ENCODE data around the gene PTPRR. TPM values are rescaled to one million over a fixed set of nuclear protein-coding genes. Genes with fewer than 3 reads are reported as not detected.

PTPRR gene
- total and polyA plus RNA-seq, 2 donors (not counting 1 experiment from before 2014, with no cell fraction given): 0.44 to 0.50 TPM

DNA sequence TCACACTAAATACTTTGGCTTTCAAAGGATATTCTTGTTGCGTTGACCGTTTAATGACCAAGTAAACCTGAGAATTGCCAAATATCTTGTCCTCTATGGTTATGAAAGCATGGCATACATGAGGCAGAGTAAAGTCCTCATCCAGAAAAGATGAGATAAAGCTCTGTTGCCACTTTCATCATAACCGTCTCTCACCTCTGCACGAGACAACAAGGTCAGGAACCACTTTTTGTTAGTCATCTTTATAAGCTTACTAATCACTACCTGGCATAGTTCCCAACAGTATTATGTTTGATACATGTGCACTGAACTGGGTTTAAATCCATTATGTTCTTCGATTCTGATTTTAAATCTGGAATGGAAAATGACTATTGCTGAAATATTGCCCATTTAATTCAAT is 314.6 kb downstream of the PTPRR start:
- Histone ChIP-seq H3K27ac (ENCODE audit: insufficient read depth, low read length) (no peak overlapping the region), H3K79me2 (ENCODE audit: control insufficient read depth, insufficient read depth, low read length) (no peaks in the 10 kb centered on the region), H4K20me1 (ENCODE audit: control insufficient read depth, extremely low read depth, insufficient read depth, low read length) (no peaks in the 10 kb centered on the region), H3K27me3 (ENCODE audit: control insufficient read depth, insufficient read depth, low read length) (no peaks in the 10 kb centered on the region), H3K9ac (ENCODE audit: insufficient read depth, low read length) (no peak overlapping the region), H3K36me3 (ENCODE audit: control insufficient read depth, insufficient read depth, low read length) (no peaks in the 10 kb centered on the region), H3K4me1 (ENCODE audit: control insufficient read depth, extremely low read depth, insufficient read depth, low read length) (no peaks in the 10 kb centered on the region), H2AFZ (ENCODE audit: low read length) (no peak overlapping the region), H3K9me3 (ENCODE audit: control insufficient read depth, insufficient read depth, low read depth, low read length) (no peaks in the 10 kb centered on the region), H3K4me2 (ENCODE audit: extremely low read depth, insufficient read depth, low read length) (no peak overlapping the region), H3K4me3 (replicated peaks in 1 of 4; ENCODE audit: control extremely low read depth in 1 of 4, insufficient read depth in 1 of 4, low read depth in 3 of 4, low read length in 4 of 4) (no peak overlapping the region)
- TF ChIP-seq, protein P1, sequence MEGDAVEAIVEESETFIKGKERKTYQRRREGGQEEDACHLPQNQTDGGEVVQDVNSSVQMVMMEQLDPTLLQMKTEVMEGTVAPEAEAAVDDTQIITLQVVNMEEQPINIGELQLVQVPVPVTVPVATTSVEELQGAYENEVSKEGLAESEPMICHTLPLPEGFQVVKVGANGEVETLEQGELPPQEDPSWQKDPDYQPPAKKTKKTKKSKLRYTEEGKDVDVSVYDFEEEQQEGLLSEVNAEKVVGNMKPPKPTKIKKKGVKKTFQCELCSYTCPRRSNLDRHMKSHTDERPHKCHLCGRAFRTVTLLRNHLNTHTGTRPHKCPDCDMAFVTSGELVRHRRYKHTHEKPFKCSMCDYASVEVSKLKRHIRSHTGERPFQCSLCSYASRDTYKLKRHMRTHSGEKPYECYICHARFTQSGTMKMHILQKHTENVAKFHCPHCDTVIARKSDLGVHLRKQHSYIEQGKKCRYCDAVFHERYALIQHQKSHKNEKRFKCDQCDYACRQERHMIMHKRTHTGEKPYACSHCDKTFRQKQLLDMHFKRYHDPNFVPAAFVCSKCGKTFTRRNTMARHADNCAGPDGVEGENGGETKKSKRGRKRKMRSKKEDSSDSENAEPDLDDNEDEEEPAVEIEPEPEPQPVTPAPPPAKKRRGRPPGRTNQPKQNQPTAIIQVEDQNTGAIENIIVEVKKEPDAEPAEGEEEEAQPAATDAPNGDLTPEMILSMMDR (conservative IDR thresholded peaks at IDR 0.05 in 1 of 2, IDR thresholded peaks at IDR 0.05 in 1 of 2; ENCODE audit: low read depth in 1 of 2, low read length in 2 of 2): no peak
- no peak for TF ChIP-seq EZH2 (IDR thresholded peaks at IDR 0.05; ENCODE audit: low read length, missing control alignments)
- DNase-seq (ENCODE audit: low read depth in 2 of 2): peak in 1 of 2 donors; percentile 61

DNA sequence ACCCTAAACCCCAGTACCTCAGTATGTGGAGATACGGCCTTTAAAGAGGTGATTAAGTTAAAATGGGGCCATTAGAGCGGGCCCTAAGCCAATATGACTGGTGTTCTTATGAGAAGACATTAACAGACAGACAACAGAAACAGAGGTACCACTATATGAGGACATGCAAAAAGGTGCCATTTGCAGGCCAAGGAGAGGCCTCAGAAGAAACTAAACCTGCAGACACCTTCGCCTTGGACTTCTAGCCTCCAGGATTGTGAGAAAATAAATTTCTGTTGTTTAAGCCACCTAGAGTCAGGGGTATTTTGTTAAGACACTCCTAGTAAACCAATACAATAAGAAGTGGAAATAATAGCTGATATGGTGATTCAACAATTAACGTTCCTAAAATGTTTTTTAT is 315.9 kb downstream of the PTPRR start:
- no peak overlapping the region for H3K4me2 ChIP-seq (ENCODE audit: extremely low read depth, insufficient read depth, low read length)
- H3K79me2 ChIP-seq (ENCODE audit: control insufficient read depth, insufficient read depth, low read length): no peaks in the 10 kb centered on the region
- H3K27ac ChIP-seq (ENCODE audit: insufficient read depth, low read length): no peak overlapping the region
- H3K36me3 ChIP-seq (ENCODE audit: control insufficient read depth, insufficient read depth, low read length): no peaks in the 10 kb centered on the region
- no peak for DNase-seq (ENCODE audit: low read depth in 2 of 2)
- no peaks in the 10 kb centered on the region for H3K9me3 ChIP-seq (ENCODE audit: control insufficient read depth, insufficient read depth, low read depth, low read length)
- TF ChIP-seq EZH2 (IDR thresholded peaks at IDR 0.05; ENCODE audit: low read length, missing control alignments): no peak
- TF ChIP-seq, protein P1 (conservative IDR thresholded peaks at IDR 0.05 in 1 of 2, IDR thresholded peaks at IDR 0.05 in 1 of 2; ENCODE audit: low read depth in 1 of 2, low read length in 2 of 2): no peak
- H2AFZ ChIP-seq (ENCODE audit: low read length): no peak overlapping the region
- H3K9ac ChIP-seq (ENCODE audit: insufficient read depth, low read length): no peak overlapping the region
- no peaks in the 10 kb centered on the region for H4K20me1 ChIP-seq (ENCODE audit: control insufficient read depth, extremely low read depth, insufficient read depth, low read length)
- no peaks in the 10 kb centered on the region for H3K4me1 ChIP-seq (ENCODE audit: control insufficient read depth, extremely low read depth, insufficient read depth, low read length)
- no peaks in the 10 kb centered on the region for H3K27me3 ChIP-seq (ENCODE audit: control insufficient read depth, insufficient read depth, low read length)
- H3K4me3 ChIP-seq (replicated peaks in 1 of 4; ENCODE audit: control extremely low read depth in 1 of 4, insufficient read depth in 1 of 4, low read depth in 3 of 4, low read length in 4 of 4): no peak overlapping the region

DNA sequence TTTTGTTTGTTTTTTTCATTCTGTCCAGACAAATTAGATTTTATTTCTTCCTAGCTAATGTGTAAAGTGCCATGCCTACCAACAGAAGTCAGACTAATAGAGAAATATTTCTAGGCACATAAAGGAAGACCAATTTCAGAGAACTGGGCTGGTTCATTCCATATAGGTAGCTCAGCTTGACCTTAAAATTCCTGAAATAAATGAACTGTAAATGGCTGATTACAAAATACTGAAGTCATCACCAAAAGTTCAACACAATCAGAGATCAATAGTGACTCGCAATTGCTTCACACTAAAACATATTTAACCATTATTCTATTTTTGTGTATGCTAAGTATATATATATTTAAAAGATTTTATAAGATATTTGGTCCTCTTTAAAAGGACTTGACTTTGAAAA is 317.5 kb downstream of the PTPRR start:
- Histone ChIP-seq H3K36me3 (ENCODE audit: control insufficient read depth, insufficient read depth, low read length) (no peaks in the 10 kb centered on the region), H3K9me3 (ENCODE audit: control insufficient read depth, insufficient read depth, low read depth, low read length) (no peaks in the 10 kb centered on the region), H3K4me3 (replicated peaks in 1 of 4; ENCODE audit: control extremely low read depth in 1 of 4, insufficient read depth in 1 of 4, low read depth in 3 of 4, low read length in 4 of 4) (no peak overlapping the region), H3K27ac (ENCODE audit: insufficient read depth, low read length) (no peak overlapping the region), H3K4me1 (ENCODE audit: control insufficient read depth, extremely low read depth, insufficient read depth, low read length) (no peaks in the 10 kb centered on the region), H3K9ac (ENCODE audit: insufficient read depth, low read length) (no peak overlapping the region), H3K79me2 (ENCODE audit: control insufficient read depth, insufficient read depth, low read length) (no peaks in the 10 kb centered on the region), H2AFZ (ENCODE audit: low read length) (no peak overlapping the region), H4K20me1 (ENCODE audit: control insufficient read depth, extremely low read depth, insufficient read depth, low read length) (no peaks in the 10 kb centered on the region), H3K4me2 (ENCODE audit: extremely low read depth, insufficient read depth, low read length) (peak overlapping the region; percentile 44), H3K27me3 (ENCODE audit: control insufficient read depth, insufficient read depth, low read length) (no peaks in the 10 kb centered on the region)
- TF ChIP-seq, protein P1 (conservative IDR thresholded peaks at IDR 0.05 in 1 of 2, IDR thresholded peaks at IDR 0.05 in 1 of 2; ENCODE audit: low read depth in 1 of 2, low read length in 2 of 2): no peak
- no peak for TF ChIP-seq EZH2 (IDR thresholded peaks at IDR 0.05; ENCODE audit: low read length, missing control alignments)
- DNase-seq (ENCODE audit: low read depth in 2 of 2): peak in 1 of 2 donors; percentile 58

All from fibroblast of lung (primary cell).